ENCODE data around the gene BRPF1.

Gene BRPF1

DNA sequence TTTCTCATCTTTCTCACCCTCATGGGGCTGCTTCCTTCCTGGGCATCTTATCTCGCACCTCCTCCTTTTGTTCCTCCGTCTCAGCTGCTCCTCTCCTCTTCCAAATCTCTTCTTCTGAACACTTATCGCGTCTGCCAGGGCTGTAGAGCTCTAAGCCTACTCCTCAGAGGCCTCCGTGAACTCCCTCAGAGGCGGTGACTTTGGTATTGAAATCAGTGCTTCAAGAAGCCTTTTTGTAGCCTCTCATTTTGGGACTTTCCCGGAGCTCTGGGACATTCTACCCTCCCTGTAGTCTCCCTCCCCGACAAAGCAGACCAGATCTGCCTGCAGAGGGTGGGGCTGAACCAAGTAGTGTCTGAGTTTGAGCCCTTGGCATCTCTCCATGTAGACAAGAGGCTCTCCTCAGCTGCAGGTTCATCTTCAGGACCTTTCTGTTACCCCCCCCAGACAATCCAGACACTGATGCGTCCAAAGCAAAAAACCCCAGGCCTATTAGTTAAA is 45.4 kb upstream of the BRPF1 start:
- Histone ChIP-seq H3K23ac (ENCODE audit: low read length in 2 of 2) (no peak overlapping the region), H2BK12ac (ENCODE audit: low read length in 2 of 2) (no peak overlapping the region), H2BK120ac (ENCODE audit: low read depth, low read length) (no peak overlapping the region), H3K18ac (ENCODE audit: low read depth in 1 of 2, low read length in 2 of 2) (no peak overlapping the region), H2AK5ac (ENCODE audit: low read length, severe bottlenecking) (no peak overlapping the region), H3K4me2 (ENCODE audit: low read length, poor library complexity, severe bottlenecking) (no peak overlapping the region), H3K9ac (ENCODE audit: low read length) (no peak overlapping the region), H3K14ac (ENCODE audit: low read length in 2 of 2) (no peak overlapping the region), H2BK15ac (ENCODE audit: low read depth, poor library complexity, severe bottlenecking) (no peak overlapping the region), H3K9me3 (ENCODE audit: control insufficient read depth, low read length) (no peaks in the 10 kb centered on the region), H2BK5ac (ENCODE audit: low read depth, low read length, poor library complexity, severe bottlenecking) (no peak overlapping the region), H3K27me3 (ENCODE audit: control insufficient read depth in 1 of 2, insufficient read depth in 1 of 2, low read length in 2 of 2) (no peaks in the 10 kb centered on the region), H3K4me3 (ENCODE audit: insufficient read depth in 1 of 2, low read depth in 1 of 2, low read length in 2 of 2) (no peak overlapping the region), H4K91ac (ENCODE audit: low read length) (no peak overlapping the region), H3K36me3 (ENCODE audit: control insufficient read depth in 1 of 2, insufficient read depth in 2 of 2, low read depth in 1 of 2, low read length in 2 of 2) (peaks cover 89 to 98% of the 10 kb centered on the region in 2 experiments), H2AFZ (ENCODE audit: low read depth, low read length) (no peak overlapping the region), H3K79me1 (replicated peaks; ENCODE audit: low read length, poor library complexity, severe bottlenecking) (peaks cover 3% of the 10 kb centered on the region), H3K27ac (ENCODE audit: low read length, poor library complexity, severe bottlenecking) (no peak overlapping the region), H4K8ac (ENCODE audit: low read length) (no peak overlapping the region), H3K4me1 (ENCODE audit: control insufficient read depth, insufficient read depth, low read depth, low read length) (peaks cover 2% of the 10 kb centered on the region), H3K4ac (ENCODE audit: low read depth in 1 of 2, low read length in 2 of 2) (no peak overlapping the region)
- no peak for DNase-seq
- 95% methylated on average over 9 of the region's 9 CpGs for WGBS

DNA sequence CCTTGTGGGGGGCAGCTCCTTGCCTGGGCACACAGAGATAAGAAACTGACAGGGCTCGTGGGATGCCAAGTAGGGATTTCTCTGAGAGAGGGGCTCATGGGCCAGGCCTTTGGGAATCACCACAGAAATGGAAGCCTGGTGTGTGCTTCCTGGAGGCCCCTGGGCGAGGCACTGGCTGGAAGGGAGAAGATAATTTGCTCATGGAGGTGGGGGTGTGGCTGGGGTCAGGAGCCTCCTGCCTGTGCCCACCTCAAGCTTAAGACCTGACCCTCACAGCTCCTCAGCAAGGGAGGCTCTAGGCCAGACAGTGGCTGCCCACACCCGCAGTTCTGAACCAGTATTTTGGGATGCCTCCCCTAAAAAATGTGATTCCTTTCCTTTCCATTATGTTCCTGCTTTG is 44.8 kb upstream of the BRPF1 start:
- no peak for DNase-seq
- Histone ChIP-seq H3K27me3 (ENCODE audit: control insufficient read depth in 1 of 2, insufficient read depth in 1 of 2, low read length in 2 of 2) (no peaks in the 10 kb centered on the region), H3K27ac (ENCODE audit: low read length, poor library complexity, severe bottlenecking) (no peak overlapping the region), H3K36me3 (ENCODE audit: control insufficient read depth in 1 of 2, insufficient read depth in 2 of 2, low read depth in 1 of 2, low read length in 2 of 2) (peaks cover 91 to 98% of the 10 kb centered on the region in 2 experiments), H2BK5ac (ENCODE audit: low read depth, low read length, poor library complexity, severe bottlenecking) (no peak overlapping the region), H3K79me1 (replicated peaks; ENCODE audit: low read length, poor library complexity, severe bottlenecking) (peaks cover 3% of the 10 kb centered on the region), H2BK15ac (ENCODE audit: low read depth, poor library complexity, severe bottlenecking) (no peak overlapping the region), H3K9ac (ENCODE audit: low read length) (no peak overlapping the region), H3K4me2 (ENCODE audit: low read length, poor library complexity, severe bottlenecking) (no peak overlapping the region), H2AFZ (ENCODE audit: low read depth, low read length) (no peak overlapping the region), H2BK120ac (ENCODE audit: low read depth, low read length) (no peak overlapping the region), H4K8ac (ENCODE audit: low read length) (no peak overlapping the region), H3K23ac (ENCODE audit: low read length in 2 of 2) (no peak overlapping the region), H3K4me1 (ENCODE audit: control insufficient read depth, insufficient read depth, low read depth, low read length) (peaks cover 4% of the 10 kb centered on the region), H3K14ac (ENCODE audit: low read length in 2 of 2) (no peak overlapping the region), H3K18ac (ENCODE audit: low read depth in 1 of 2, low read length in 2 of 2) (no peak overlapping the region), H2BK12ac (ENCODE audit: low read length in 2 of 2) (no peak overlapping the region), H3K4me3 (ENCODE audit: insufficient read depth in 1 of 2, low read depth in 1 of 2, low read length in 2 of 2) (no peak overlapping the region), H3K9me3 (ENCODE audit: control insufficient read depth, low read length) (no peaks in the 10 kb centered on the region), H3K4ac (ENCODE audit: low read depth in 1 of 2, low read length in 2 of 2) (no peak overlapping the region), H2AK5ac (ENCODE audit: low read length, severe bottlenecking) (no peak overlapping the region), H4K91ac (ENCODE audit: low read length) (no peak overlapping the region)
- 100% methylated on average over 3 of the region's 3 CpGs for WGBS

- Histone ChIP-seq H3K18ac (ENCODE audit: low read depth in 1 of 2, low read length in 2 of 2) (no peak overlapping the region), H2BK5ac (ENCODE audit: low read depth, low read length, poor library complexity, severe bottlenecking) (no peak overlapping the region), H3K4me1 (ENCODE audit: control insufficient read depth, insufficient read depth, low read depth, low read length) (peaks cover 4% of the 10 kb centered on the region), H2BK120ac (ENCODE audit: low read depth, low read length) (no peak overlapping the region), H3K27me3 (ENCODE audit: control insufficient read depth in 1 of 2, insufficient read depth in 1 of 2, low read length in 2 of 2) (no peaks in the 10 kb centered on the region), H3K4me3 (ENCODE audit: insufficient read depth in 1 of 2, low read depth in 1 of 2, low read length in 2 of 2) (no peak overlapping the region), H3K9me3 (ENCODE audit: control insufficient read depth, low read length) (no peaks in the 10 kb centered on the region), H2BK12ac (ENCODE audit: low read length in 2 of 2) (no peak overlapping the region), H3K36me3 (ENCODE audit: control insufficient read depth in 1 of 2, insufficient read depth in 2 of 2, low read depth in 1 of 2, low read length in 2 of 2) (peaks cover 89 to 98% of the 10 kb centered on the region in 2 experiments), H3K9ac (ENCODE audit: low read length) (no peak overlapping the region), H2AK5ac (ENCODE audit: low read length, severe bottlenecking) (no peak overlapping the region), H3K4me2 (ENCODE audit: low read length, poor library complexity, severe bottlenecking) (no peak overlapping the region), H4K91ac (ENCODE audit: low read length) (no peak overlapping the region), H3K79me1 (replicated peaks; ENCODE audit: low read length, poor library complexity, severe bottlenecking) (peaks cover 3% of the 10 kb centered on the region), H3K27ac (ENCODE audit: low read length, poor library complexity, severe bottlenecking) (no peak overlapping the region), H3K14ac (ENCODE audit: low read length in 2 of 2) (no peak overlapping the region), H2BK15ac (ENCODE audit: low read depth, poor library complexity, severe bottlenecking) (no peak overlapping the region), H2AFZ (ENCODE audit: low read depth, low read length) (no peak overlapping the region), H3K4ac (ENCODE audit: low read depth in 1 of 2, low read length in 2 of 2) (no peak overlapping the region), H3K23ac (ENCODE audit: low read length in 2 of 2) (no peak overlapping the region), H4K8ac (ENCODE audit: low read length) (no peak overlapping the region)
- DNase-seq: no peak
- 94% methylated on average over 7 of the region's 7 CpGs for WGBS
Measured at GRCh38 chr3:9687514-9687913, 44.0 kb upstream of the BRPF1 start.

- 97% methylated on average over 5 of the region's 5 CpGs for WGBS
- H3K4me3 ChIP-seq (ENCODE audit: insufficient read depth in 1 of 2, low read depth in 1 of 2, low read length in 2 of 2): no peak overlapping the region
- no peak overlapping the region for H2BK15ac ChIP-seq (ENCODE audit: low read depth, poor library complexity, severe bottlenecking)
- no peak overlapping the region for H3K14ac ChIP-seq (ENCODE audit: low read length in 2 of 2)
- H4K91ac ChIP-seq (ENCODE audit: low read length): no peak overlapping the region
- no peak overlapping the region for H3K18ac ChIP-seq (ENCODE audit: low read depth in 1 of 2, low read length in 2 of 2)
- H2BK5ac ChIP-seq (ENCODE audit: low read depth, low read length, poor library complexity, severe bottlenecking): no peak overlapping the region
- H3K36me3 ChIP-seq (ENCODE audit: control insufficient read depth in 1 of 2, insufficient read depth in 2 of 2, low read depth in 1 of 2, low read length in 2 of 2): peaks cover 82 to 100% of the 10 kb centered on the region in 2 experiments
- no peak overlapping the region for H2AFZ ChIP-seq (ENCODE audit: low read depth, low read length)
- H3K79me1 ChIP-seq (replicated peaks; ENCODE audit: low read length, poor library complexity, severe bottlenecking): peaks cover 1% of the 10 kb centered on the region
- H3K4me1 ChIP-seq (ENCODE audit: control insufficient read depth, insufficient read depth, low read depth, low read length): peaks cover 4% of the 10 kb centered on the region
- H4K8ac ChIP-seq (ENCODE audit: low read length): no peak overlapping the region
- DNase-seq: no peak
- no peak overlapping the region for H3K23ac ChIP-seq (ENCODE audit: low read length in 2 of 2)
- no peak overlapping the region for H3K4ac ChIP-seq (ENCODE audit: low read depth in 1 of 2, low read length in 2 of 2)
- no peaks in the 10 kb centered on the region for H3K27me3 ChIP-seq (ENCODE audit: control insufficient read depth in 1 of 2, insufficient read depth in 1 of 2, low read length in 2 of 2)
- H2AK5ac ChIP-seq (ENCODE audit: low read length, severe bottlenecking): no peak overlapping the region
- H3K9ac ChIP-seq (ENCODE audit: low read length): no peak overlapping the region
- no peaks in the 10 kb centered on the region for H3K9me3 ChIP-seq (ENCODE audit: control insufficient read depth, low read length)
- no peak overlapping the region for H2BK12ac ChIP-seq (ENCODE audit: low read length in 2 of 2)
- no peak overlapping the region for H3K27ac ChIP-seq (ENCODE audit: low read length, poor library complexity, severe bottlenecking)
- H3K4me2 ChIP-seq (ENCODE audit: low read length, poor library complexity, severe bottlenecking): no peak overlapping the region
- H2BK120ac ChIP-seq (ENCODE audit: low read depth, low read length): no peak overlapping the region
Measured at GRCh38 chr3:9688961-9689360, 42.6 kb upstream of the BRPF1 start.

Measured in mesenchymal stem cell (in vitro differentiated cells and primary cell).